OCI-LY1 (cell line): ENCODE data around the gene TMEM208.

Source experiments
- EZH2 ChIP-seq: fragments of 200-600 bp; sonication (generic), shearing (Covaris generic); IDR thresholded peaks from 2 replicates; pipeline ENCODE4 v1.8.0; 2017; ENCODE audit warnings: borderline replicate concordance, mixed run types, mild to moderate bottlenecking, antibody characterized with exemption, low read length, moderate library complexity, mixed read lengths
- TF ChIP-seq, protein P1 (sequence below): fragments of 200-600 bp; sonication (generic), shearing (Covaris generic); IDR thresholded peaks from 2 replicates; pipeline ENCODE4 v1.5.1; 2017; ENCODE audit warnings: mild to moderate bottlenecking, antibody characterized with exemption, low read length, moderate library complexity, mixed read lengths

DNA sequence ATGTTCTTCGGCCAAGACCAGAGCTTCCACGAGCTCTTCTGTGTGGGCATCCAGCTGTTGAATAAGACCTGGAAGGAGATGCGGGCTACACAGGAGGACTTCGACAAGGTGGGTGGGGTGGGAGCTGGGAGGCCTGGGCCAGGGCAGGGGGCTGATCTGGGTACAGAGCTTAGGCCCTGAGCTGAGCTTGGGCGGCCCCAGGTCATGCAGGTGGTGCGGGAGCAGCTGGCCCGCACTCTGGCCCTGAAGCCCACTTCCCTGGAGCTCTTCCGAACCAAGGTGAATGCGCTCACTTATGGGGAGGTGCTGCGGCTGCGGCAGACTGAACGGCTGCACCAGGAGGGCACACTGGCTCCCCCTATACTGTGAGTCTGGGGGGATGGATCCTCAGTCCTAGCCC lies 24.5 kb upstream of the TMEM208 start:
- TF ChIP-seq, protein P1, sequence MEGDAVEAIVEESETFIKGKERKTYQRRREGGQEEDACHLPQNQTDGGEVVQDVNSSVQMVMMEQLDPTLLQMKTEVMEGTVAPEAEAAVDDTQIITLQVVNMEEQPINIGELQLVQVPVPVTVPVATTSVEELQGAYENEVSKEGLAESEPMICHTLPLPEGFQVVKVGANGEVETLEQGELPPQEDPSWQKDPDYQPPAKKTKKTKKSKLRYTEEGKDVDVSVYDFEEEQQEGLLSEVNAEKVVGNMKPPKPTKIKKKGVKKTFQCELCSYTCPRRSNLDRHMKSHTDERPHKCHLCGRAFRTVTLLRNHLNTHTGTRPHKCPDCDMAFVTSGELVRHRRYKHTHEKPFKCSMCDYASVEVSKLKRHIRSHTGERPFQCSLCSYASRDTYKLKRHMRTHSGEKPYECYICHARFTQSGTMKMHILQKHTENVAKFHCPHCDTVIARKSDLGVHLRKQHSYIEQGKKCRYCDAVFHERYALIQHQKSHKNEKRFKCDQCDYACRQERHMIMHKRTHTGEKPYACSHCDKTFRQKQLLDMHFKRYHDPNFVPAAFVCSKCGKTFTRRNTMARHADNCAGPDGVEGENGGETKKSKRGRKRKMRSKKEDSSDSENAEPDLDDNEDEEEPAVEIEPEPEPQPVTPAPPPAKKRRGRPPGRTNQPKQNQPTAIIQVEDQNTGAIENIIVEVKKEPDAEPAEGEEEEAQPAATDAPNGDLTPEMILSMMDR = no peak
- no peak for TF ChIP-seq EZH2
